ENCODE results near the gene PTTG1IP.

PTTG1IP gene

DNA sequence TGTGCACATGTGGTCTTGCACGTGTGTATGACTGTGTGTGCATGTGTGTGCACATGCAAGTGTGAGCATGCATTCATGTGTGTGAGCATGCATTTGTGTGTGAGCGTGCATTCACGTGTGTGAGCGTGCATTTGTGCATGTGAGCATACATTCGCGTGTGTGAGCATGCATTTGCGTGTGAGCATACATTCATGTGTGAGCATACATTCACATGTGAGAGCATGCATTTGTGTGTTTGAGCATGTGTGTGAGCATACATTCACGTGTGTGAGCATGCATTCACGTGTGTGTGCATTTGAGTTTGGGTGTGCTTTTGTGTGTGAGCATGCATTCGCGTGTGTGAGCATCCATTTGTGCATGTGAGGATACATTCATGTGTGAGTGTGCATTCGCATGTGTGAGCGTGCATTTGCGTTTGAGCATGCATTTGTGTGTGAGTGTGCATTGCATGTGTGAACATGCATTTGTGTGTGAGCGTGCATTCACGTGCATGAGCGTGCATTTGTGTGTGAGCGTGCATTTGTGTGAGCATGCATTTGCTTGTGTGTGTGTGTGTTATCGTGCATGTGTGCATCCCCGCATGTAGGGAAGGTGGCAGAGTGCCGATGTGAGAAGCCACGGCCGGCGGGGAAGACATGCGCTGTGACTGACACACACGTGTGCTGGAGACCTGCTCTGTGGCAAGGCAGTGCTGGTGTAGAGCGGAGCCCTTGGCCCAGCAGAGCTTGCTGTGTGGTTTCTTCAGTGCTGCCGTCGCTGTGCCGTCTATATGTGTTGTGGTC is 29.0 kb upstream of the PTTG1IP start:
- no peak for DNase-seq (ENCODE audit: low spot score)
- TF ChIP-seq, protein P1, sequence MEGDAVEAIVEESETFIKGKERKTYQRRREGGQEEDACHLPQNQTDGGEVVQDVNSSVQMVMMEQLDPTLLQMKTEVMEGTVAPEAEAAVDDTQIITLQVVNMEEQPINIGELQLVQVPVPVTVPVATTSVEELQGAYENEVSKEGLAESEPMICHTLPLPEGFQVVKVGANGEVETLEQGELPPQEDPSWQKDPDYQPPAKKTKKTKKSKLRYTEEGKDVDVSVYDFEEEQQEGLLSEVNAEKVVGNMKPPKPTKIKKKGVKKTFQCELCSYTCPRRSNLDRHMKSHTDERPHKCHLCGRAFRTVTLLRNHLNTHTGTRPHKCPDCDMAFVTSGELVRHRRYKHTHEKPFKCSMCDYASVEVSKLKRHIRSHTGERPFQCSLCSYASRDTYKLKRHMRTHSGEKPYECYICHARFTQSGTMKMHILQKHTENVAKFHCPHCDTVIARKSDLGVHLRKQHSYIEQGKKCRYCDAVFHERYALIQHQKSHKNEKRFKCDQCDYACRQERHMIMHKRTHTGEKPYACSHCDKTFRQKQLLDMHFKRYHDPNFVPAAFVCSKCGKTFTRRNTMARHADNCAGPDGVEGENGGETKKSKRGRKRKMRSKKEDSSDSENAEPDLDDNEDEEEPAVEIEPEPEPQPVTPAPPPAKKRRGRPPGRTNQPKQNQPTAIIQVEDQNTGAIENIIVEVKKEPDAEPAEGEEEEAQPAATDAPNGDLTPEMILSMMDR (IDR thresholded peaks at IDR 0.05; ENCODE audit: extremely low read depth, missing control alignments) = no peak

DNA sequence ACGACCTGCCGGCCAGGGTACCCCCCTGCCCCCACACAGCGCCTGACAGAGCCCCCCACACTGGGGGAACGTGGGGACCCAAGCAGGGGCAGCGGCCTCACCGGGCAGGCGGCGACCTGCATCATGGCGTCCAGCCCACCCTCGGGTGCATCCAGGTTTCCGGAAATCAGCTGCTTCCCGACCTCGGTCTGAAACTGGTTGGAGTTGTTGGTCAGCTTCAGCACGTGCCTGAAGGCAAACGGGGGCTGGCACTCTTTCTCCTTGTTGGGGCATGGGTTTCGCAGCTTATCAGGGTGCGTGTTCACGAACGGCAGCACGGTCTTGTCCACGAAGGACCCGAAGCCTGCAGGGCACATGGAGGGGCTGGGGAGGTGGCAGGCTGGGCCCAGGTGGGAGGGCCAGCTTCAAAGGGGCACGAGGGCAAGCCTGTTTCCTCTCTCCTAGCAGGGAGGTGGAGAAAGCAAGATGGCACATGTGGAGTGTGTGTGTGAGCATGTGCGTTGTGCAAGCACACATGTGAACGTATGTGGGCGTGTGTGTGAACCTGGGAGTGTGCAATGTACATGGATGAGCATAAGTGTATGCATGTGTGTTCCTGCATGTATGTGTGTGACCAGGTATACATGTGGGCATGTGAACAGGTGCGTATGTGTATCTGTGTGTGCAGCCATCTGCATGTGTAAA is 28.0 kb upstream of the PTTG1IP start:
- DNase-seq (ENCODE audit: low spot score) = no peak
- TF ChIP-seq, protein P1 (IDR thresholded peaks at IDR 0.05; ENCODE audit: extremely low read depth, missing control alignments) = no peak

DNA sequence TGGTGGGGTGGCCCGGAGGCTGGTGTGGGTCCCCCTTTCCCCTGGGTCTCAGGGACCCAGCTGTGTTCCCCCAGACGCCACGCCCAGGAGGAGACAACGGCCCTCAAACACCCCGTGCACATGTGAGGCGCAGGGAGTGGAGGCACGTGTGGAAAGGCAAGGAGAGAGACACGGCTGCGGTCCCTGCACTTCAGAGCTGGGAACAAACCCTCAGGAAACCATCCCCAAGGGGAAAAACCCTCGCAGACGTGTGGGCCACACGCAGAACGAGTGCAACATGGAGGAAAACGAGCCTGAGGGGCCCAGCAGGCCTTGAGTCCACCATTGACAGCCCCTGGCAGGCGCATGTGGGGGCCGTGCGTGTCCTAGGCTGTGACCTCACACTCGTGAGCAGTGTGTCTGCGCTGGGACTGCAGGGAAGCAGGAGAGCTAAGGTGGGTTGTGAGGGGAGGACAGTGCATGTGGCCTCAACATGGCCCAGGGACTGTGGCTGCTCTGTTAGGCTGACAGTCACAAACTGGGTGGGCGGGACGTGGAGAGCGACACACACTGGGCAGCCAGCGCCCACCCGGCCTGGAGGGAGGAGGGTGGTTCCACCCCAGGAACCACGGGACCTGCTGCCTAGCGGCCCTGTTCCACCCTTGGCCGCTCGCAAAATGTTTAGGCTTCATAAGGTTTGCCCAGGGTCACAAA is 27.2 kb upstream of the PTTG1IP start:
- TF ChIP-seq, protein P1 (IDR thresholded peaks at IDR 0.05; ENCODE audit: extremely low read depth, missing control alignments) = no peak
- no peak for DNase-seq (ENCODE audit: low spot score)

DNA sequence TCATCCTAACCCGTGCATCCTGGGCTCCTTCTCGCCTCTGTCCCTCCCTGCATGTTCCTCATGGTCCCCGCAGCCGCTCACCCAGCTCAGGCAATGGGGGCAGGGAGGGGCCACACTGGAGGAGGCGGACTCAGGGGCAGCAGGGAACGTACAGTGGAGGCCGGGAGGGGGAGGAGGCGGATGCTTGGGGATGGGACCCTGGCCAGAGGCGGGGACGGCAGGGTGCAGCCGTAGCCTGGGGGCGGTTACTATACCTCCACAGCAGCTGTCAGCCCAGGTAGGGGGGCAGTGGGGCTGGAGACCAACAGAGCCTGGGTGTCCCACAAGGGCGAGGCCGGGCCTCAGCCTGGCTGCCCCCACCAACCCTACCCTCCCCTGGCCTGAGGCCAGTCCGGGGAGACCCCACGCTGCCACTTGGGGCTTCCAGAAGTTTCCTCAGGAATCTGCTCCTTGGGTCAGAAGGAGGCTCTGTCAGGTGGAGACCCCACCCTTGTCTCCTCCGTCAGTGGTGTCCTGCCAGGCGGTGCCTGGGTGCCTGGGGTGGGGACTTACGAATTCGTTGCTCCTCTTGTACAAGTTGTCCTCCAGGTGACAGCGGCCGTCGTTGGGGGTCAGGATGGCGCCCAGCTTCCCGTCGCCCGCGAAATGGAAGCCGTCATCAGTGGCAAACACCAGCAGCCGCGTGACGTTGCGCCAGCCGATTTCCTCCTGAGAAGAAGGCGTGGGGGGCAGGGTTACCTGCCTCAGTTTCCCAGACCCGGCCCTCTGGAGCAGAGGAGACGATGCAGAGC is 26.5 kb upstream of the PTTG1IP start:
- DNase-seq (ENCODE audit: low spot score) = no peak
- TF ChIP-seq, protein P1 (IDR thresholded peaks at IDR 0.05; ENCODE audit: extremely low read depth, missing control alignments) = no peak

DNA sequence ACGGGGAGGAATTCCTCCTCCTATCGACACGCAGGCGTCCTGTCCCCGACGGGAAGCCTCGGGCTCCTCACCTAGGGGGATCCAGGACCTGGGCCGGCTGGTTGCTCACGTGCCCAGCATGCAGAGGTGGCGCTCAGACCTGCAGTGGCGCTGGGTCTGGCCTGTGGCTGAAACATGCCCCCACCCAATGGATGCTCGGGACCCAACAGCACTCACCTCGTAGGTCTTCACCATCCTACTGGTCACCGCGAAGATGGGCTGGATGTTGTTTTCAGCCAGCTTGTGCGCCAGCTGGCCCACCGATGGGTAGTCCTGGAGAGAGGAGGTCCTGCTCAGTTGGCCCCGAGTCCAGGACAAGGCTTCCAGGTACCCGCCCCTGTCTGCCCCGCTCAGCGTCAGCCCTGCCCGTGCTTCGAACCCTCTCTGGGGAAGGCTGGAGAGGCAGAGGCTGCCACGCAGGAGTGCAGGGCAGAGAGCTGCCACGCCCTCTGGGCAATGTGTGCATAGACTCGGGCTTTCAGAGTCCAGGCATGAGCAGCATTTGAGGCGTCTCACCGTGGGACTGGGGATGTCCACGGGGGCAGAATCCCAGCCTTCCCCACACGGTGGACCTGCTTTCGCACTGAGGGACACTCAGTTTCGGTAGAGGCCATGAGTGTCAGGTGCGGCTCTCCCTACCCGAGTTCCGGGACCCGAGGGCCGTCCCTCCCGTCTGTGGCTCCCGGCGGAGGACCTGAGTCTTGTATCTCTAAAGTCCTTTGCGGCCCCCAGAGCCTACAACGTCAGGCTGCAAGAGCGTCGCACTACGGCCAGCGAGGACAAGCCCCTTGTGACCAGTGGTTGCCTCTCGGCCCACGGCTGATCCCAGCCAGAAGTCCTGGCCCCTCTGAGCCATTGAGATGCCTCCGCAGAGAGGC is 25.6 kb upstream of the PTTG1IP start:
- no peak for DNase-seq (ENCODE audit: low spot score)
- TF ChIP-seq, protein P1 (IDR thresholded peaks at IDR 0.05; ENCODE audit: extremely low read depth, missing control alignments) = no peak

DNA sequence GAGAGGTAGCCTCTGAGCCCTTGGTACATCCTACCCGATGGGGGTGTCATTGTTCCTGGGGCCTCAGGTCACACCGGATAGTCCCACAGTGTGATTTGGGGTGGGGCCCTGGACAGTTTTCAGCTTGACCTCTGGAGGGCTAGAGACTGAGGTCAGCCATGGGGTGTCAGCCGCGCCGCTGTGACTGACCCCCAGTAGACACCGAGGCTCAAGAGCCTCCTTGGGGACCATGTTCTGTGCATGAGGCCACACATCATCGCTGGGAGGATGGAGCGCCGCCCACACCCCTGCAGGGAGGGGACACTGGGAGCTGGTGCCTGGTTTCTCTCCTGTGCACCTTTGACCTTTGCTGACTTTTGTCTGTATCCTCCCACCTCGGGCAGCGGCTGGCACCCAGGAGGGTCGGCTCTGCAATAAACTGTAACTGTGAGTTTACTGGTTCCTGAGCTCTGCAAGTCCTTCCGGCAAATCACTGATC is 24.6 kb upstream of the PTTG1IP start:
- TF ChIP-seq, protein P1 (IDR thresholded peaks at IDR 0.05; ENCODE audit: extremely low read depth, missing control alignments) = no peak
- DNase-seq (ENCODE audit: low spot score) = no peak

All from GM20000 (cell line).